GM21381 (cell line): ENCODE measurements around the gene ANKRD30BL.
"Not testable (repeated sequence)": the region's sequence is repeated elsewhere in the genome, so short reads cannot be mapped to it uniquely, and the experiment has no call there.

ENCODE experiments used
- ATAC-seq: cut with Tn5 transposase; IDR thresholded peaks from one replicate; pipeline ENCODE4 v1.9.1; 2021; ENCODE audit warnings: mild to moderate bottlenecking, moderate library complexity; ENCODE audit not compliant: unreplicated experiment

The ANKRD30BL gene

DNA sequence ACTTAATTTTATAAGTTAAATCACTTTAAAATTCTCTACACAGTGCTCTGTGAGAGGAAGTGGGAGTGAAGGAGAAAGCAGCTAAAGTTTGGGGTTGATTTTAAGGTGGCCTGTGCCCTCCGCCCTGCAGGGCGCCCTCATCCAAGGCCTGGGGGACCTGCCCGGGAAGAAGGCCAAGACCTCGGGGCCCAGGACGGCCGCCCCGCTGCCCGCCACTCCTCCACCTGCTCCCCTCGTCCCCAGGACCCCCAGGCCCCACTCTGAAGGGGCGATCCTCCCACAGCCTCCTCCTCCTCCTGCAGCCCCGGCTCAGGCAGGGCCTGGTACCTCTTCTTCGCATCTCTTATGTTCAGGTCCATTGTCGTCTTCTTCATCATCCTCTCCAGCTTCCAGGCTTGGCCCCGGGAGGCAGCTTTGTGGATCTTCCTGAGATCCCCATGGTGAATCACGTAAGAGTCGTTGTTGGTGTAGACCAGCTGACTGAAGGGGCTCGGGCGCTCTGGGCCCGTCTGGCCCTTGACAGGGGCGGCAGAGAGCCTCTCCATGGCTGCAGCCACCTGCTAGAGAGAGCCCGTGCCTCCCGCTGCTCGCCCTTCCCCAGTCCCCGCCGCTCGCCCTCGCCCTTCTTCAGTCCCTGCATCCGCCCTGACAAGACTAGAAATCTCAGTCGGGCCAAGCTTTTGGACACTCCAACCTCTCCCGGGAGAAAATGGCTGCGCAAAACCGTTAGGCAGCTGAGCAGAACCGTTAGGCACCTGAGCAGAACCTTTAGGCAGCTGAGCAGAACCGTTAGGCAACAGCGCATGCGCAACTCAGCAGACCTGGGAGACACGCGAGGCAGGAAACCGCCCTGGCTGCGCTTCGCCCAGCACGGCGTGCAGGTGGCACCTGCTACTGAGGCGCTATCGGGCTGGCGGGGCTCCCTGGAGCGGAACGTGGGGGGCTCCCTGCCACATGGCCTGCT, at the start of gene ANKRD30BL:
ANKRD30BL (minus strand) TSS at position 792 of the 964 bp plus-strand sequence; CDS start at position 545, 247 bp downstream.
- not testable (repeated sequence) for ATAC-seq

DNA sequence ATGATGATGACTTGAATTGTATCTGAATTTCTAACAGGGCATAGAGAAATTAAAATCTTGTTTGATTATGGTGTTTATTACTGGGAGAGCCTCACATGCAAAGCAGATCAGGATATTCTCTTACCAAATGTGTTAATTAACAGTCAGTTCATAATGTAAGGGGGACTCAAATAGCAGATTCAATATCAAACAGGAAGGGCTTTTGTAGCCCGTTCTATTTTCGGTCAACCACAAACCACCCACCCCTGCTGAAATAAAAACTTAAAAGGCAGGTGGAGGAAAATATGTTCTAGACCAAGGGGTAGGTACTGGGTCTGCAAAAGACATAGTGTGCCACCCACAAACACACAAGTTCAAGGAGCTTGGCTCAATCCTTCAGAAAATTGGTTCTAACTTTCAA, 41.1 kb upstream of the ANKRD30BL start:
- ATAC-seq, result not testable (repeated sequence)

- ATAC-seq, result not testable (repeated sequence)
These were observed 31.1 kb upstream of the ANKRD30BL start for GRCh38 chr2:132192854-132193253.

- not testable (repeated sequence) for ATAC-seq
These were observed 5.3 kb upstream of the ANKRD30BL start for GRCh38 chr2:132167100-132167499.

DNA sequence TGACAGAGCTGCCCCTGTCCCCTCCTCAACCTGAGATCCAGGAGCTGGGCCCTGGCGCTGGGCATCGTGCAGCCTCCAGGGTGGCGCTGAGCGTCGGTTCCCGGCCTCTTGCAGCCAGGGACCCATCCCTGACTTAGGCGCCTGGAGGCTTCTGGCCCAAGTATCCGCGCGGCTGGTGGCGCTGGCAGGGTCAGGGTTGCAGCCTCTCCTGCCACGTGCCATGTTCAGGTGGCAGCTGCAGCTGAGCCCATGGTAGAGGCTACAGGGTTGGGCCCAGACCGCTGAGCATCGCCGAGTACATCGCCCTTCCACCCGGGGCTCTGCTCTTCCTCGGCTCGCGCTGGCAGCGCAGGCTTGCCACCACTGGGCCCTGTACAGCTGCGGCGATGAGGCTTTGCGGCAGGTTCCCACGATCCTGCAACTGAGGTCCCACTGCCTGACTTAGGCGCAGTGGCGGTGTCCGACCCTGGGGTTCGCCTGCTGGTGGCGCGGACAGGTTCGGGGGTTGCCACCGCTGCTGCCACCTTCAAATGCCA, 441 bp upstream of the ANKRD30BL start:
- ATAC-seq, result not testable (repeated sequence)

DNA sequence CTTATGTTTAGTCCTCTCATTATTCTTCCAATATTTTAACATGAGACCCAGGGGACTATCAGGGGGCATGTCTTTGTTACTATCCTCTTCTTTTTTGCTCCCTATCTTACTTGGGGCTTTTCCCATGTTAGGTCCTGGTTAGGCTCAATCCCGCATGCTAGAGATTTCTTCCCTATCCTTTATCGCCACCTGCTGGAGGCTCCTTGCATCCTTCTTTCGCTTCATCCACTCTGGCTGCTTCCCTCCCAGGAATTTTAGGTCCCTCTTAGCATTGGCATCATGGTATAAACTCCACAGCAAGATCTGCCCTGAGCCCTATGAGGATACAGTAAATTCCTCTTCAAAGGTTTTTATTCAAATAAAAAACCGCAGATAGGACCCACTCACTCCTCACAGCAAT, 15.0 kb downstream of the ANKRD30BL start:
- not testable (repeated sequence) for ATAC-seq
